Renal cortex interstitium (tissue), 11 donors: Measurements from ENCODE around the gene PSG6. TPM values are rescaled to one million over a fixed set of nuclear protein-coding genes. Genes with fewer than 3 reads are reported as not detected.
"Not testable (repeated sequence)": the region's sequence is repeated elsewhere in the genome, so short reads cannot be mapped to it uniquely, and the experiment has no call there.

Experiments
- DNase-seq, 11 donors: peaks; one replicate each; pipeline ENCODE4 v3.0.0-alpha.2; 2013; ENCODE audit warnings: low read depth in 9 of 11, low spot score in 4 of 11; ENCODE audit errors: extremely low read depth in 1 of 11
- polyA plus RNA-seq, 3 donors: library from polyadenylated mRNA; unstranded; fragments of 120-200 nt; gene quantifications; one replicate each; pipeline ENCODE4 v1.2.1, GENCODE V29; 2013; ENCODE audit not compliant: insufficient read length in 3 of 3

PSG6 gene
- polyA plus RNA-seq, 3 donors = not detected

DNA sequence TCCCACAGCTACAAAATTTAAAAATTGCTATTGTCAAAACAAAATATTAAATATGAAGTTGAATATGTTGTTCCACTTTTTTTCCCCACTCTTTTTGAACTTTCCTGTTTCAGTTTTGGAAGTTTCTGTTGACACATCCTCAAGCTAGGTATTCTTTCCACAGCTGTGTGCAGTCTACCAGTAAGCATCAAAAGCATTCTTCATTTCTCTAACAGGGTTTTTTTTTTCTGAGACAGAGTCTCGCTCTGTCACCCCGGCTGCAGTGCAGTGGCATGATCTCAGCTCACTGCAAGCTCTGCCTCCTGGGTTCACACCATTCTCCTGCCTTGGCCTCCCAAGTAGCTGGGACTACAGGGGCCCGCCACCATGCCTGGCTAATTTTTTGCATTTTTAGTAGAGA, 43.6 kb downstream of the PSG6 start:
- DNase-seq = not testable (repeated sequence)

DNA sequence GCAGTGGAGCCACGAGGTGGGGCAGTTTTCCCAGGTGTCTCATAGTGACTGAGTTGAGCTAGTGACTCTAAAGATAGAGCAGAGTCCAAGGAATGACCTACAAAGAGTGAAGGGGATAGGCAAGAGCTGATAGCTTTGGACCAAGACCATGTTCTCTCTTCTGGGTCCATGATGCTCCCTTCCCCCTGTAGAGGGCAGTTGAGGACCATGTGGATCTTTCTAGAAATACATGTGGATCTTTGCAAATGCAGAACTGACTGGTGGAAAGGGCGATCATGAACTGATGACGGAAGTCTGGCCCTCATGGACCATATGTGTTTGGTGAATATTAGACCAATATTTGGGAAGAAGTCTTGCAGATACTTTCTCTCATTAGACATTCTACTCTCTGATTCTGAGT, 45.1 kb downstream of the PSG6 start:
- DNase-seq = no peak

DNA sequence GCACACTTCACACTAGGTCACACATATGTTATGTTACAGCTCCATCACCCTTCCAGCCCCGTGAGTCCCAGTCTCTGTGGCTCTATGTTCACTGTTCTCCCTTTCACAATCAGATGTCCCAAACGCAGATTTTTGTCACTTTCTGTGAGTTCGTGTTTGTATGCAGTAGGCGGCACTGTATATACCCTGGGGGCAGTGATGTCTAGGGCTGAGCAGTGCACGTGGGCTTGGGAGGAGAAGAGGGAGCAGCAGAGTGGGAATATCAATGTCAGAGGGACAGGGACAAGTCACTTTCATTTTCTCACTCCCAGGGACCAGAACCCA, 60.2 kb downstream of the PSG6 start:
- DNase-seq = no peak

DNA sequence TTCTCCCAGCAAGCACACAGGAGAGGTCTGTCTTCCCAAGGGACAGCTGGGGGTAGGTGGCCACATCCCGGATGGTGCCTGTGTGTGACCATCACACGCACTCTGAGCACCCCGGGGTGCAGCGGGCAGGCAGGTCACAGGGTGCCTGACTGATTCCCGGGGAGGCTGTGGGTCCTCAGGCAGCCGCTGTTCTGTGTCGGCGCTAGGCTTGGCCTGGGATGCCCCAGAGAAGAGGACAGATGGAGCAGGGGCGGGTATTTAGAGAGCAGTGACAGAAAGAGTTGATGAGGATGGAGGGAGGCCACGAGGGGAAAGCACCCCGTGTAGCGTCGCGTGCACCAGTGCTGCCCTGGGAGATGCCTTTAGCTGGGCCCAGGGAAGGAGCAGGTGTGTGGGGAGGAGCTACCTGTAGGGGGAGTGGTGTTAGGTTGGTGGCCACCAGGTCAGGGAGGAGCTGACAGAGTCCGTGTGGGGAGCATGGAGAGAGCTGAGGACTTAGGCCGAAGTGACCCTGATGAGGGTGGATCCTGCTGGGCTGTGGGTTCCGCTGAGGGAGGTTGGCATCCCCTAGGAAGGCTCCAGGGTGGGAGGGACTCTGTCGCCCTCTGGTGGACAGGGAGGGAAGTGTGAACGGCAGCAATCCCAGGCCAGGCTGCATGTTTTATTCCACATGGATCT, 60.7 kb downstream of the PSG6 start:
- DNase-seq = not testable (repeated sequence)

DNA sequence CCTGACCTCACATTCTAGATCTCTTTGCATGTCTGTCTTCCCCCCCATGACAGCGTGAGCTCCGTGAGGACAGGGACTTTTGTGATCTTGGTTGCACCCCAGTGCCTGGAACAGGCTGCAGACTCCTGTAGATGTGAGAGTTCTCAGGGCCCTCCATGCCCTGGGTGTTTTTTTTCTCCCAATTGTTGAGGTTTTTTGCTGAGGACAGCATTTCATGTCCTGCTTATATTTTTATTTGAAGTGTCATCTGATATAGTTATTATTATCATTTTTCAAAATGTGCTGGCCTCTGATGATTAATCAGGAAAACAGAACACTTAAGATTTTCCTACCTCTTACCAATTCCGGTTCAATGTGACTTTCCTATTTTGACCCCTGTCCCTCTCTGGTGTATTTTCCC, 62.9 kb downstream of the PSG6 start:
- not testable (repeated sequence) for DNase-seq

DNA sequence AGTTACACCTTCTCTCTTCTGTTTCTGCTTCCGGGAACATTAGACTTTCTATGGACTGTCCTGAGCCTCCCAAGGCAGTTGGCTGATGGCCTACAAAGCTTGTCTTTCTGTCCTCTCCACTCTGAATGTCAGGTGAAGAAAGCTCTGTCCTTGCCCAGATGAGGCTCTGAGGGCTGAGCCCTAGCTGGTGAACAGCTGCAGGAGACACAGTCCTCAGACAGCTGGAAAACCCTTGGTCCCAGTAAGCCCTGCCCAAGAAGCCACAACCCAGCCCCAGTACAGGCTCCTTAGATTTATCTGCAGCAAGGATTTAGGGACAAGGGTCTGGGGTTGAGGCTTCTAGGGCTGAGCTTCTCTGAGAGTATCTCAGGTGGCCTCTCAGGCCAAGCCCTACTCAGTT, 64.5 kb downstream of the PSG6 start:
- not testable (repeated sequence) for DNase-seq

DNA sequence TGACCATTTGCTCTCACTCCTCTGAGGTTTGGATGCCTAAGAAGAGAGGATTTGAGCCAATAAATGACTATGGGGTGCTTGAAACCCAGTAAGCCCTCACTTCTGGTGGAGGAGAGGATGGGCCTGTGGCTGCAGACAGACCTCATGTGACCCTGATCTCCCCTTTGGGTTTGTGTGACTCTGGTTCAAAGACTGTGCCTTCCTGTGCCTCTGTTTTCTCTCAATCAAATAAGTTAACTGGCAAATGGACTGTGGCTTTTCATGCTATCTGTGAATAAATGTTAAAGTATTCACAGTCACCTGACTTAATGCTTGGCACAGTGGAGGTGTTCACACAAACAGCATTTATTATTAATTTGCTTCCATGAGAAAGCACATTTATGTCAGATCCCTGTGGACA, 64.9 kb downstream of the PSG6 start:
- not testable (repeated sequence) for DNase-seq

Other genes with a start within 250 kb of the PSG6 start
- gene PSG3, start 177.4 kb downstream of the PSG6 start, polyA plus RNA-seq = under 1 TPM in 1 of 3 donors, not detected in 2; 0.17 TPM
- gene PSG8, start 152.2 kb downstream of the PSG6 start, polyA plus RNA-seq = not detected
- gene PSG1, start 38.2 kb downstream of the PSG6 start, polyA plus RNA-seq = under 1 TPM in 1 of 3 donors, not detected in 2; 0.58 TPM
- gene PSG7, start 19.3 kb upstream of the PSG6 start, polyA plus RNA-seq = not detected
- gene PSG11, start 108.6 kb upstream of the PSG6 start, polyA plus RNA-seq = under 1 TPM in 2 of 3 donors, not detected in 1; 0.24 to 0.30 TPM
- under 1 TPM in 1 of 3 donors, not detected in 2; 0.25 TPM for gene PSG2, start 164.8 kb upstream of the PSG6 start, polyA plus RNA-seq